GM18507 (cell line): ENCODE measurements around the gene SLC1A4.
"Not testable (repeated sequence)": the region's sequence is repeated elsewhere in the genome, so short reads cannot be mapped to it uniquely, and the experiment has no call there.

Source experiments
- DNase-seq: peaks from one replicate; pipeline ENCODE4 v3.0.0; 2011; ENCODE audit warnings: low read depth; ENCODE audit not compliant: insufficient read length; ENCODE audit errors: extremely low spot score
- FAIRE-seq: peaks from 2 replicates; lab custom pipeline; 2011; peaks lifted over from hg19 to GRCh38; lab: Jason Lieb, UNC

Gene SLC1A4

DNA sequence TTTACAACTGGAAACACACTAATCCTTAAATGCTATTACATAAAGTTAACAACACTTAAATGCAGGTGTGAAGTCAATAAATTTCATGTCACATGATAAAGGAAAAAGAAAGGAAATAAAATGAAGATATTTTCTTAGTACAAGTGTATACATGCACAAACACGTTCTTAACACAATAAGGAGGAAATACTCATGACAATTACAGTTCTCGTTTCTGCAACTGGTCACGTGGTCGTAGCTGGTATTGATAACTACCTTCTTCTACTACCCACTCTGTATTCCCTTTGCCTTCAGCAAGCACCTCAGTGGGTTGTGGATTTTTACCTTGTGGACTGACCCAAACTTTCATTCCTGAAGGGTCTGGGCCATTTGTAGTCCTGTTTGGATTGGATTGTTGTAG, 26.1 kb upstream of the SLC1A4 start:
- FAIRE-seq, DNase-seq: not testable (repeated sequence)

DNA sequence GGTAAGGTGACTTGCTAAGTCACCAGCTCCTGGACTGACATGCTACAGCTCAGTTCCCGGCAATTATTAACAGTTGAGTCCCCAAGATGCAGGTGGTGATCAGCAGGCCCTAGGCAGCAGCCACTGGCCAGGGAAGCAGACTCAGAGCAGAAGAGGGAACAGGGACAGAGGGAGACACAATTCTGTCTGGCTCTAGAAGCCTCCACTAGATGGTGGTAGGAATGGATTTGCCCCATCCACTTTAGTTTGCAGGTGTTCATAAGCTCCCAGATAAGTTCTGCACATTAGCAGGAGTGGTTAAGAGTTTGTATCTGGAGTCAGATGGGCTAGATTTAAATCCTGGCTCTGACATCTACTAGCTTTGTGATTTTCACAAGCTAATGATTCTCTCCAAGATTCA, 25.5 kb upstream of the SLC1A4 start:
- DNase-seq (no peak), FAIRE-seq (no peak)

DNA sequence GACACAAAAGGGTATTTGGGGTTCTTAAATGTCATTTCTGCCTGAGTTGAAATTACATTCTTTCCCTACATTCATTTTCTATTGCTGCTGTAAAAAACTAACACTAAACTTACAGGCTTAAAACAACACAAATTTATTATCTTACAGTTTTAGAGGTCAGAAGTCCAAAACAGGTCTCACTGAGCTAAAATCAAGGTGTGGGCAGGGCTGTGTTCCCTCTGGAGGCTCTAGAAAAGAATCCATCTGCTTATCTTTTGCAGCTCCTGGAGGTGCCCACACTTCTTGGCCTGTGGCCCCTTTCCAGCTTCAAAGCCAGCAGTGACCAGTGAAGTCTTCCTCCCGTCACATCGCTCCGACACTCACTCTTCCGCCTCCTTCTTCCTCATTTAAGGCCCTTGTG, 23.2 kb upstream of the SLC1A4 start:
- no peak for FAIRE-seq
- no peak for DNase-seq

DNA sequence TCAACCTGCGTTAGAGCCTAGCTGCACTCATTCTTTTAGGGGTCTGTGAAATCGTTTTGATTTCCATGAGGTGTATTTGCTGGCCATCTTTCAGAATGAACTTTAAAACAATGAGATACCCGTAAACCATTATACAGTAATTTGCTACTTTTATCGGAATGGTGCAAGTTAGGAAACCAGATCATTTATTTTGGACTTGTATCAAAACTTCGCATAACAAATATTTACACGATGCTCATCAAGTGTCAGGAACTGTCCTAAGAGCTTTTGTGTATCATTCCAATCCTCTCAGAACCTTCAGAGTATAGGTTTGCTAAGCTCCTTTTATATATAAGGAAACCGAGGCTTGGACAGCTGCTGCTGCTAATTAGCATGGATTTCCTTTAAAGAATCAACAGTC, 22.4 kb upstream of the SLC1A4 start:
- FAIRE-seq (no peak), DNase-seq (no peak)

DNA sequence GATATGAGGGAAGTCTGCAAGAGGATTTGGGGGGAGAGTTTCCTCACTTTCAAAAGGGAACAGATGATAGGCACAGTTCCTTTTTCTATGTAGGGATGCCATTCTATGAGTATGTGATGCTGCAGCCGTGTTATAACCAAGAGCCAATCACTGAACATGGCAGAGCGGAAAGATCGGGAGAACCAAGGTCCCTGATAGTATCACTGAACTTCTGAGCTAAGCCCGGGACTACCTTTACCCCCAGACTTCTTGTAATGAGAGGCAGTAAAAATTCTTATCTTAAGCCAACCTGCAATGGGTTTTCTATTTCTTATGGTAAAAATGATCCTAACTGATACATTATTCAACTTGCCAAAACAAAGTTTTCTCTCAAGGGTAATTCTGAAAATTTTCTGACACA, 21.6 kb upstream of the SLC1A4 start:
- FAIRE-seq (no peak), DNase-seq (no peak)

DNA sequence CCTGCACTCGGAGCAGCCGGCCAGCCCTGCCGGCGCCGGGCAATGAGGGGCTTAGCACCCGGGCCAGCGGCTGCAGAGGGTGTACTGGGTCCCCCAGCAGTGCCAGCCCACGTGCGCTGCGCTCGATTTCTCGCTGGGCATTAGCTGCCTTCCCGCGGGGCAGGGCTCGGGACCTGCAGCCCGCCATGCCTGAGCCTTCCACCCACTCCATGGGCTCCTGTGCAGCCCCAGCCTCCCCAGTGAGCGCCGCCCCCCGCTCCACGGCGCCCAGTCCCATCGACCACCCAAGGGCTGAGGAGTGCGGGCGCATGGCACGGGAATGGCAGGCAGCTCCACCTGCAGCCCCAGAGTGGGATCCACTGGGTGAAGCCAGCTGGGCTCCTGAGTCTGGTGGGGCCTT, 20.1 kb upstream of the SLC1A4 start:
- FAIRE-seq, DNase-seq: not testable (repeated sequence)

DNA sequence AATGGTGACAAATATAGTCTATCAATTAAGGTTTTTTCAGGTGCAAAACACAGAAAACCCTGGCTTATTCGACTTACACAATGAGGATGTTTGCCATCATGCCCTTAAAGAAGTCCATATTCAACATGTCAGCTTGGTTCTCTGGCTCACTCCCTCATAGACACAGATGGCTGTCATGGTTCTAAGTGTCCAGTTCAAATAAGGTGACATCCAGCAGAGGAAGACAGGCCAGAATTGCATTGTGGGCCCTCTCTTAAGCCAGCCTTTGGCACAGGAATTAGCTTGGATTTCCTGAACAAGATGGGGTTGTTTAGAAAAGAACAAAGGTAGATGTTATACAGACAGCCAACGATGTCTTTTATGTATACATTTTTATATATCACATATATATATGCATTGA, 18.7 kb upstream of the SLC1A4 start:
- FAIRE-seq (no peak), DNase-seq (no peak)

DNA sequence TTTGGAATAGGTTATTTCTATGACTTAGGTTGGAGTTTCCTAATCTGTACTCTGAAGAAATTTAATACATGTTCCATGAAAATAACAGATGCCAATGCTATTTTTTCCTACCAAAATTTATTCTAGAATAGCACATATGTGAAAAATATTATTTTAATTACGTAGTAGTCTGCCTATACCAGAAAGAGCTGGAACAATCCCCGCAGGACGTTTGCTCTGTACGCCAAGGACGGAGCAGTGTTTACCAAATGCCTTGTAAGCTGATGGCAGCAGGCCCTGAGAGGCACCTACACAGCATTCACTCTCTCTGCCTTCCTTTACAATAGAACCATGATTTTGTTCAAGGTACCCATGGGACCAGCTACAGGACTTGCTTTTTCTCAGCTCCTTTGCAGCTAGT, 16.8 kb upstream of the SLC1A4 start:
- DNase-seq (no peak), FAIRE-seq (no peak)

DNA sequence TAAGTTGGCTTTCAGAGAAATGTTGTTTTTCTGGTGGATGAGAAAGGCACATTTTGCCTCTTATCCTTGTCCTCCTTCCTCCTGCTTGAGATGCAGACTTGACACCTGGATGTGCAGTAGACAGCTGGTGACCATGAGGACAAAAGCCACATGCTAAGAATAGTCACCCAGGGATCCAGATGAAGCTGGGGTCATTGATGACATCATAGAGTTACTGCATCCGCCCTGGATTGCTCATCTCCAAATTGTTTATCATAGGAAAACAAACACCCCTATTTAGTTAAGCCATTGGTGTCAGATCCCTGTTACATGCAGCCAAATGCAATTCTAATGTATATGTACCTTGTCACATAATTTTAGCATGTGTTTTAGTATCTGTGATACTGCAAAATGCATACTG, 16.3 kb upstream of the SLC1A4 start:
- DNase-seq (no peak), FAIRE-seq (no peak)

DNA sequence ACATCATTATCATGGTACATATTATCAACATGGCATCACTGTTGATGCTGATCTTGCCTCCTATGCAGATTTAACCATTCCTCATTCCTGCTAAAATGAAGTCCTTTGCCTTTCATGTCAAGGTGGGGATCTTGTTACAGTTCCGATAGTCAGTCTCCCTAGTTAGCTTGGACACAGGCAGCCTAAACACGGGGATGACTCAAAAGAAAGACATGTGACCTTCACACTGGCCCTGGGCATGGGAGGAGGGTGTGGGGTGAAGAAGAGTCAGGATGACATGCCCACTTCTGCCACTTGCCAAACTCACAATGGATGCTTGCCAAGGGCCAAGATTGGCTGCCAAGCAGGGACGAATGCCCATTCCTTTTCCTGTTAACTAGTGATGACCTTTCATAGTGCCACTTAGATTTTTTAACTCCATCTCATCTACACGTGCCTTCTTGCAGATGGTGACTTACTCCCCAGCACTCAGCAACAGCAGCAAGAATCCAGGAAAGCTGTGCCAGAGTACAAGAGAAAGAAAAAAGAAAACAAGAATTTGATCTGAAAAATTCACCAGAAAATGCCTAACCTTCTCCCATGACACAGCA, 13.9 kb upstream of the SLC1A4 start:
- no peak for DNase-seq
- no peak for FAIRE-seq

DNA sequence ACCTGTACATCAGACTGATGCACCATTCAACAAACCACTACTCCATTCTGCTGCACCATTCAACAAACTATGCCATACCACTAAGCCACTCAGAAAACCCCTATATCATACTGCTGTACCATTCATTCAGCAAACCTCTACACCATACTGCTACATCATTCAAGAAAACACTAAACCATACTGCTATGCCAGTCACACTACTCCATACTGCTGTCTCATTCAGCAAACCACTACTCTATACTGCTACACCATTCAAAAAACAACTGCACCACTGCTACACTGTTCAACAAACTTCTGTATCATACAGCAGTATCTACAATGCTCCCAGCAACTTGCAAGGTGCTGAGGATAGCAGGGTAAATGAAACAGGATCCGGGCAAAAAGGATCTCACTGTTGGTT, 12.9 kb upstream of the SLC1A4 start:
- DNase-seq (no peak), FAIRE-seq (no peak)

DNA sequence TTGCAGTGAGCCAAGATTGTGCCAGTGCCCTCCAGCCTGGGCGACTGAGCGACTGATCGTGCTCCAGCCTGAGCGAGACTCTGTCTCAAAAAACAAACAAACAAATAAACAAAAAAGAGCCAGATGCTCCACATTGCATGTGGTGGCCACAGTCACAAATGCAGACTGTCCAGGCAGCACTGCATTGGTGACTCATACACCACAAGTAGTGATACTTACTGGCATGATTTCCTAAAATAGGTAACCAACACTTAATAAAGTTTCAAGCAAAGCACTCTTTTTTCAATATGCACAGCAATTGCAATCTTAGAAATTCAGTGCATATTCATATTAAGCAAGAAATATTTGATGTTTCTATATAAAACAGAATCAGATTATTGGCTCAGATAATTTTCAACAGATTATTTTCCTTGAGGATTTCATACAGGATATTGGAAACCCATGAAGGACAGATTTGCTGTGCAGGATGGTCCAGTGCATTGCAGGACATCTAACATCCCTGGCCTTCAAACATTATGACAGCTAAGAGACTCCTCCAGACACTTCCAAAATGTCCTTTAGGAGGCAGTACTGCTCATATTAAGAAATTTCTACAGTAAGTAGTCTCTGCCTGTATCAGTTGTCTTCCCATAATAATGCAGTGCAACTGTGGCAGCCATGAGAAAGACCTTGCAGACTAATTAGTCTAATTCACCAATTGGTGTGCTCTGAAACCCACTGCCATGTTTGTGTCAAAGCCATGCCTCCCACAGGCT, 10.5 kb upstream of the SLC1A4 start:
- DNase-seq (no peak), FAIRE-seq (no peak)

DNA sequence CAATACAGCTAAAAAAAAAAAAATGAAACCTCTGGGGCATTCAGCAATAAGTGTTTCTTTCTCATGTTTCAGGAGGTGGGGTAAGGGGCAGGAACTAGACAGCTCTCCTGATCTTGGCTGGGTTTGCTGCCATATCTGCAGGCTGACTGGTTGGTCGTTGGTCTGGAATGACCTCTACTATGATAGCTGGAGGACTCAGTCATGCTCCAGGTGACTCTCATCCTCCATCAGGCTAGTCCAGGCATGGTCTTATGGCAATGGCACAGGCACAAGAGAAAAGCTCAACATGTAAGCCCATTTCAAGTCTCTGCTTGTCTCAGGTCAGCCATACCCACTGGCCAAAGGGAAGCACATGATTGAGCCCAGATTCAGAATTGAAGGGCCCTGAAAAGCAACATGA, 9.5 kb upstream of the SLC1A4 start:
- FAIRE-seq, result peak; percentile 24
- DNase-seq, result no peak

DNA sequence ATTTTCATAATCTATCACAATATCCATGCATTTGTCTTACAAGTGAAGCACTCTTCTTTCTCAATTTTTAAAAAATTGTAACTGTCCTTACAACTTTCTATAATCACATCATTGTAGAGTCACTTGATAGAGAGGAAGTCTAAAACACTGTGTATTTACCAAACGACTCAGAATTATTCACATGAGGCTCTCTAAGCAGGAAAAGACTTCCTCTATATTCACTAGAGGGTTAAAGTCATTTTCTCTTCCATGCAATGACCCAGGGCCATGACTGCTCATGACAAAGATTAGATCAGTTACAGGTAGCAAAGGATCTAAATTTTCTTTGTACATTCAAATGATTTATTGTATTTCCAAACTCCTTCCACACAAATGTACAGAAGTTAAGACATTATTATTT, 9.0 kb upstream of the SLC1A4 start:
- no peak for FAIRE-seq
- DNase-seq, result no peak

DNA sequence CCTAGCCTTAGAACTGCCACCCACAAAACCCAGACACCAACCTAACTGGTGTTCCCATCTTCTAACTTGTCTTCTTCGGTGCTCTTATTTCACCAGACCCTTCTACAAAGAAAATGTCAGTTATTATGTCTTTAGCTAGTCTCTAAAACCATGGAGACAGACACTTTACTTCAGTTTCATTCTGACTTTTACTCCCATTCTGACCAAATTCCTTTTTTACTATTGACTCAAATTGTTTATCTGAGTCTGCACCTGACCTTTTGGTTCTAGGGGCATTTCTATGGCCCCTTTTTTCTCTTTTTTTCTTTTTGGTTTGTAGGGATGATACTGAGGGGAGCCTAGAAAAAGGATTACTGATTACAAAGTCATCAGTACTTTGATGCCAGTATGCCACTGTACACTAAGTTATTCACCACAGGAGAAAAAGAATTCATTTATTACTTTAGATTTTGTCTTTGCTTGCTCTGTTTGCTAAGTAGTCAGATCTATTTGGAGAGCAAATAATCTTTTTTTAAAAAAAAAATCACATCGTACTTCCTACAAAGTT, 6.8 kb upstream of the SLC1A4 start:
- no peak for DNase-seq
- peak; percentile 74 for FAIRE-seq

DNA sequence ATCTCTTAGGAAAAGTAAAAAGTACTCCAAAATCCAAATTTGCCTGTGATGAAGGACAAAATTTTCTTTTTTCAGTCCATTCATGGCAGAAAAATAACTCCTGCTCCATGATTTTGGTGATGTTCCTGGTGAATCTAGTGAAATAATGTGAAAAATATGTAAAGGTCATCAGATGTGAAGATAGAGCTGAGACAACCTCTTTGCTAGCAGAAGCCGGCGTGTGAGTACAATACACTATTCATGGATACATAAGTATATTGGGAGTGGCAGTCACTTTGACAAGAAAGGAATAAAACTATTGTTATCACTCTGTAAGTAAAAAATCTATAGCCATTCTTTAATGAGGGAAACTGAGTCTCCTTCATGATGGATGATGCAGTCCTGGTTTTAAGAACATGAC, 6.3 kb upstream of the SLC1A4 start:
- no peak for FAIRE-seq

DNA sequence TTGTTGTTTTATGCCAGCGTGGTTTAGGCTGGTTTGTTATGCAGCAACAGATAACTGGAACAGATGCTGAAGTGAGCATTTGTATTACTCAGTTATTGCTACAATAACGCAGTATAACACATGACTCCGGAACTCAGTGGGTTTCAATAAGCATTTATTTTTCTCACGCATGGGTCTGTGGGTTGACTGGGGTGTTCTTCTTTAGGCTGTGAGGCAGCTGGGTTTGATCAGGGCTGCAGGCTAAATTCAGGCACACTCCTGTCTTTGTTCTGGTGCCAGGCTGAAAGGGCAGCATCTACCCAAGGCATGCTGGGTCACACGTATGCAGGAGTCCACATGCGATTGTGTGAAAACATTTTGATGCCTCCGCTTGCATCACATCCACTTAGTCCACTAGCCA, 3.8 kb upstream of the SLC1A4 start:
- DNase-seq (no peak), FAIRE-seq (peak; percentile 59)

More for the DNA sequence above, 6.3 kb upstream of the SLC1A4 start:
- DNase-seq, result no peak

DNA sequence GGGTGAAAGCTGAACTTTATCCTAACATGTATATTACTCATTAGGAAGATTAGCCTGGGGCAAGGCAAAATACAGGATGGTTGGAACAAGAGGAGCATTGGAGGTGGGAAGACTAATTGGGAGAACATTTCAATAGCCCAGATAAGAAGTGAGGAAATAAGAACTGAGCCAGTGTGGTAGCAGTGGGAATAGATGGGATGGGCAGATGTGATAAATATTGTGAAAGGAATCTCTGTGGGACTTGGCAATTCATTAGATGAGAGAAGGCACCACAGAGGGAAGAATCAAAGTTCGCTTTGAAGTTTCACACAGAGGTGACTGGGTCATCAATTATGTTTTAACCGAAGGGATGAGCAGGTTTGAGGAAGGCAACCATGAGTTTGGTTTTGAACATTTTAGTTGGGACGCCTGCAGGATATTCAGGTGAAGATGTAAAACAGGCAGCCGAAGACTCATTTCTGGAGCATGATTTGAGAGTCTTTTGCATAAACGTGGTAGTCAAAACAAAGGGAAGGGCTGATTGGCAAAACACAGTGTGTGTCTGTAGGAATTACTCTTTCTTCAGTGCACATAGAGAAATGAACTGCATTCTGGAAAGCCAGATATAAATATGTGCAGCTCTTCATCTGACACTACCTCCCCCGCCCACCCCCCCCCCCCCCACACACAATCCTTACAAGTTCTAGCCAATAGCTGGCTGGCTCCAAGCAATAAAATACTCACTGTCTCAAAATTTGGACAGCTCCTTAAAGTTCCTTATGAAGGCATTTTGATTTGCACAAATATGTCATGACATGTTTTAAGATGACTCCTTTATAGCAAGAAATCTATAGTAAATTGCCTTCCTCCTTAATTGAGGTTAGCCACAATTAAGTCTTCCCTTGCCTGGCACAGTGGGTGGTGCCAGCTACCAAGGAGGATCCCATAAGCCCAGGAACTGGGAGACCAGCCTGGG, 1.9 kb upstream of the SLC1A4 start:
- DNase-seq (no peak), FAIRE-seq (peak; percentile 85)

DNA sequence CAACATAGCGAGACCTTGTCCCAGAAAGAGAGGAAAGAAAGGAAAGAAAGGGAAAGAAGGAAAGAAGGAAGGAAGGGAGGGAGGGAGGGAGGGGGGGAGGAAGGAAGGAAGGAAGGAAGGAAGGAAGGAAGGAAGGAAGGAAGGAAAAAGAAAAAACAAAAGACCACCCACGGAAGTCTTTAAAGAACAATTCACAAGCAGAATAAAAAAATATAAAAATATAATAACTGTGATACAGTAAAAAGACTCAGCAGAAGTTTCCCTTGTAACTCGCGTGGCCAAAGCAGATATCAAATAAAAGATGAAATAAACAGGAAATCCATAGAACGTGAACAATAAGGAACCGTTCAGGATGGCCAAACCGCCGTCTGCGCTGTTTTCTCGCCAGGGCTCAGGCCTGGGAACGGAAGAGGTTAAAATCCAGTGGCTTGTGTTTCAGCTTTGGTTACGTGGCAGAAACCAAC, 1.2 kb upstream of the SLC1A4 start:
- FAIRE-seq (peak; percentile 94), DNase-seq (no peak)
